K562 (cell line): ENCODE results near the gene HSPB6. TPM values are rescaled to one million over a fixed set of nuclear protein-coding genes. Genes with fewer than 3 reads are reported as not detected.

ENCODE experiments used
- ATAC-seq: fragments of 200-7000 bp; cut with Tn5 transposase; 3 replicates; pipeline ENCODE4 v1.9.1; 2020; ENCODE audit warnings: moderate library complexity
- BruUV-seq: library from RNA; stranded (reverse); fragments of 400-500 nt; replicated peaks from 2 replicates; lab custom pipeline; 2021; lab: Mats Ljungman, UMichigan
- CTCF ChIA-PET: fragments of 300-600 bp; formaldehyde crosslinking; extraction: SDS; loops from one replicate; lab custom pipeline; 2021; ENCODE audit warnings: low intra/inter-chr PET ratio; lab: Yijun Ruan, JAX
- POLR2A ChIA-PET: fragments of 300-600, 350-650 bp; sonication (Branson Sonifier 250); formaldehyde crosslinking; extraction: SDS; loops from one replicate; lab custom pipeline; 2021; ENCODE audit warnings: antibody characterized with exemption, inconsistent platforms; lab: Yijun Ruan, JAX
- DNase-seq, 4 experiments: peaks; one replicate each; pipeline versions ENCODE4 v3.0.0 to v3.0.0-alpha.2; 2011 to 2018; ENCODE audit warnings: low spot score in 3 of 4, mixed read lengths in 3 of 4; ENCODE audit errors: extremely low read depth in 1 of 4
- FAIRE-seq: peaks from 2 replicates; lab custom pipeline; 2011; peaks lifted over from hg19 to GRCh38; lab: Jason Lieb, UNC
- H2AFZ ChIP-seq: 2 replicates; pipeline ENCODE4 v1.6.0; 2011; ENCODE audit warnings: low read depth, low read length, control low read depth, inconsistent platforms
- H3K27ac ChIP-seq: fragments of 200-600 bp; 3 replicates; pipeline ENCODE4 v1.8.0; 2011; ENCODE audit warnings: low read depth, mild to moderate bottlenecking, control low read depth, inconsistent platforms, low read length, moderate library complexity, mixed read lengths; ENCODE audit errors: extremely low read depth
- H3K27me3 ChIP-seq, 2 experiments: fragments of 300-600 bp in 1 of 2; 2 replicates in 1 of 2; 3 replicates in 1 of 2; pipeline versions ENCODE4 v1.6.0 to v1.8.0; 2011; ENCODE audit warnings: inconsistent platforms in 2 of 2, low read length in 2 of 2, mild to moderate bottlenecking in 1 of 2, mixed read lengths in 1 of 2, moderate library complexity in 1 of 2; ENCODE audit not compliant: control insufficient read depth in 2 of 2, insufficient read depth in 2 of 2
- H3K36me3 ChIP-seq: fragments of 300-600 bp; 3 replicates; pipeline ENCODE4 v1.8.0; 2011; ENCODE audit warnings: mild to moderate bottlenecking, low read length, inconsistent platforms; ENCODE audit not compliant: control insufficient read depth, insufficient read depth
- H3K4me1 ChIP-seq, 2 experiments: fragments of 200-600 bp in 1 of 2; replicated peaks in 1 of 2; 2 replicates in 1 of 2; 3 replicates in 1 of 2; pipeline versions ENCODE4 v1.5.1 to v1.8.0; 2011; ENCODE audit warnings: inconsistent platforms in 2 of 2, low read length in 2 of 2, mild to moderate bottlenecking in 1 of 2, mixed read lengths in 1 of 2, moderate library complexity in 1 of 2; ENCODE audit not compliant: control insufficient read depth in 2 of 2, insufficient read depth in 2 of 2
- H3K4me2 ChIP-seq: 2 replicates; pipeline ENCODE4 v1.6.1; 2011; ENCODE audit warnings: low read length, control low read depth, inconsistent platforms, mixed read lengths; ENCODE audit not compliant: insufficient read depth
- H3K4me3 ChIP-seq: fragments of 200-600 bp; sonication (generic), shearing (Covaris generic); 2 replicates; pipeline ENCODE4 v1.5.1; 2016; ENCODE audit warnings: control low read depth, inconsistent platforms
- H3K79me2 ChIP-seq: fragments of 200-600 bp; 3 replicates; pipeline ENCODE4 v1.8.0; 2011; ENCODE audit warnings: low read length, inconsistent platforms; ENCODE audit not compliant: control insufficient read depth, insufficient read depth
- H3K9ac ChIP-seq, 2 experiments: 2 replicates each; pipeline versions ENCODE4 v1.6.0 to v1.6.1; 2011; ENCODE audit warnings: low read depth in 2 of 2, low read length in 2 of 2, control low read depth in 1 of 2, inconsistent platforms in 1 of 2, mild to moderate bottlenecking in 1 of 2, mixed read lengths in 1 of 2; ENCODE audit not compliant: insufficient read depth in 1 of 2
- H3K9me1 ChIP-seq: one replicate; pipeline ENCODE4 v1.6.0; 2011; ENCODE audit warnings: inconsistent platforms, mild to moderate bottlenecking, low read length, moderate library complexity; ENCODE audit not compliant: control insufficient read depth, insufficient read depth
- H3K9me3 ChIP-seq: replicated peaks from 2 replicates; pipeline ENCODE4 v1.5.1; 2011; ENCODE audit warnings: low read depth, low read length, inconsistent platforms; ENCODE audit not compliant: control insufficient read depth, insufficient read depth
- H4K20me1 ChIP-seq: replicated peaks from 2 replicates; pipeline ENCODE4 v1.6.1; 2011; ENCODE audit warnings: low read length, inconsistent platforms, mixed read lengths; ENCODE audit not compliant: control insufficient read depth, insufficient read depth
- ATF7 ChIP-seq: fragments of 450-650 bp; IDR thresholded peaks from 2 replicates; pipeline ENCODE4 v1.7.1; 2014; ENCODE audit warnings: mild to moderate bottlenecking, moderate library complexity
- C11orf30 ChIP-seq: fragments of 450-650 bp; IDR thresholded peaks from 2 replicates; pipeline ENCODE4 v1.6.1; 2016; ENCODE audit warnings: low read depth, mild to moderate bottlenecking
- CREB1 ChIP-seq, 2 experiments: sonication (generic) in 1 of 2; formaldehyde crosslinking in 1 of 2; IDR thresholded peaks; 2 replicates each; pipeline versions ENCODE4 v1.6.1 to v1.8.0; 2012 to 2022; ENCODE audit warnings: inconsistent platforms in 1 of 2, mild to moderate bottlenecking in 1 of 2, missing genetic modification reagents in 1 of 2, moderate library complexity in 1 of 2
- GMEB1 ChIP-seq: fragments of 250-450 bp; sonication (Bioruptor Pico); IDR thresholded peaks from 2 replicates; pipeline ENCODE4 v1.4.0; 2020; ENCODE audit warnings: mild to moderate bottlenecking
- HOXB6 ChIP-seq: fragments of 250-450 bp; sonication (Bioruptor Pico); IDR thresholded peaks from 2 replicates; pipeline ENCODE4 v1.5.1; 2022; ENCODE audit warnings: mild to moderate bottlenecking, borderline replicate concordance
- L3MBTL2 ChIP-seq: fragments of 450-650 bp; IDR thresholded peaks from 2 replicates; pipeline ENCODE4 v1.6.1; 2016; ENCODE audit warnings: mild to moderate bottlenecking, moderate library complexity
- THRAP3 ChIP-seq: fragments of 450-650 bp; IDR thresholded peaks from 2 replicates; pipeline ENCODE4 v1.6.1; 2016; ENCODE audit warnings: mild to moderate bottlenecking, inconsistent platforms, borderline replicate concordance
- TOE1 ChIP-seq, 2 experiments: fragments of 450-650 bp in 1 of 2; sonication (generic) in 1 of 2; formaldehyde crosslinking in 1 of 2; IDR thresholded peaks; 2 replicates each; pipeline versions ENCODE4 v1.7.1 to v1.8.0; 2016 to 2022; ENCODE audit warnings: borderline replicate concordance in 2 of 2, mild to moderate bottlenecking in 2 of 2, antibody characterized with exemption in 1 of 2, inconsistent platforms in 1 of 2, low read depth in 1 of 2, missing genetic modification reagents in 1 of 2, moderate library complexity in 1 of 2
- WGBS: fragments of 100-300 bp; shearing (Covaris generic); methylation state at CpG from one replicate; pipeline ENCODE4 v1.1.6; 2016; ENCODE audit warnings: low coverage, mixed read lengths; ENCODE audit not compliant: insufficient coverage; ENCODE audit errors: missing lambda C conversion rate; 5-methylcytosine and 5-hydroxymethylcytosine counted together
- in situ Hi-C: fragments of 300-500 bp; cut with MboI; formaldehyde crosslinking; loops from 4 replicates; pipeline ENCODE4 v1.15.0; 2018; ENCODE audit warnings: inconsistent platforms, mixed read lengths
- intact Hi-C: fragments of 100-400 bp; cut with micrococcal nuclease; formaldehyde crosslinking; loops from 2 replicates; pipeline ENCODE4 v1.14.2; 2022
- polyA plus RNA-seq, 8 experiments: library from polyadenylated mRNA; depleted of rRNA in 4 of 8; stranded (reverse) in 5 of 8; unstranded in 3 of 8; fragments of >200 nt; fragmentation: Nextera tagmentation in 2 of 8; fragmentation: Illumina TruSeq in 1 of 8; extraction: Ambion mirVana in 2 of 8; extraction: Trizol in 1 of 8; gene quantifications; 2 replicates each; pipeline versions ENCODE4 v1.2.1 to v1.2.3, GENCODE V29; 2011 to 2014; ENCODE audit warnings: inconsistent platforms in 1 of 8, missing spikeins in 1 of 8
- total RNA-seq, 7 experiments: library from RNA; depleted of rRNA in 6 of 7; stranded (reverse); fragments of >200 nt in 6 of 7; fragmentation: Illumina TruSeq in 2 of 7; extraction: Trizol in 2 of 7; gene quantifications; 2 replicates each; pipeline versions ENCODE4 v1.2.1 to v1.2.3, GENCODE V29; 2011 to 2021; ENCODE audit warnings: low replicate concordance in 1 of 7

HSPB6 gene
- total and polyA plus RNA-seq, 9 of the 15 experiments (the other 6 are each of a cell fraction or from before 2014, with no cell fraction given) = 0.55 TPM; not detected in 8

GRCh38 chr19:35797663-35798062 is 40.8 kb upstream of the HSPB6 start (continued):
- TF ChIP-seq GMEB1 (CRISPR knock-in tag) = no peak
- no peak for TF ChIP-seq ATF7
- TF ChIP-seq CREB1 (IDR thresholded peaks at IDR 0.05) = no peak
- TF ChIP-seq CREB1 (CRISPR knock-in tag; IDR thresholded peaks at IDR 0.05) = no peak
- TF ChIP-seq L3MBTL2 = peak; percentile 85
- TF ChIP-seq TOE1 (IDR thresholded peaks at IDR 0.05; ENCODE audit: borderline replicate concordance) = no peak
- no peak for TF ChIP-seq TOE1 (CRISPR knock-in tag; IDR thresholded peaks at IDR 0.05; ENCODE audit: borderline replicate concordance, low read depth)
- no peak for TF ChIP-seq THRAP3
- no peak for TF ChIP-seq HOXB6 (CRISPR knock-in tag)

GRCh38 chr19:35796645-35797542 is 40.1 kb upstream of the HSPB6 start:
- intact Hi-C loops = no loop called here
- H3K4me2 ChIP-seq = no peak overlapping the region
- TF ChIP-seq C11orf30 (no peak), HOXB6 (CRISPR knock-in tag) (no peak)
- POLR2A ChIA-PET = no interaction called here
- H3K4me3 ChIP-seq = no peak overlapping the region
- FAIRE-seq (no peak), DNase-seq (no peak), ATAC-seq (no peak)
- WGBS = 39% methylated on average over 29 of the region's 39 CpGs
- H3K4me1 ChIP-seq = peaks cover 0 to 27% of the 10 kb centered on the region in 2 experiments; a peak in 3 of 5 replicates
- no peak overlapping the region; a peak in 1 of 4 replicates for H3K9ac ChIP-seq
- no peaks in the 10 kb centered on the region; a peak in 1 of 5 replicates for H3K27me3 ChIP-seq
- no peaks in the 10 kb centered on the region for H3K79me2 ChIP-seq
- H4K20me1 ChIP-seq = no peaks in the 10 kb centered on the region
- H3K36me3 ChIP-seq = no peaks in the 10 kb centered on the region
- CTCF ChIA-PET = no interaction called here
- H2AFZ ChIP-seq = no peak overlapping the region
- BruUV-seq = no TSS peak
- no peak overlapping the region for H3K27ac ChIP-seq
- H3K9me3 ChIP-seq = no peaks in the 10 kb centered on the region
- in situ Hi-C loops = no loop called here
- H3K9me1 ChIP-seq = no peaks in the 10 kb centered on the region
